H9 (cell line): ENCODE data around the gene TM9SF1. TPM values are rescaled to one million over a fixed set of nuclear protein-coding genes. Genes with fewer than 3 reads are reported as not detected.

ENCODE experiments used
- DNase-seq: peaks from one replicate; pipeline ENCODE4 v3.0.0-alpha.2; 2017
- H2AFZ ChIP-seq: one replicate; pipeline ENCODE4 v1.6.1; 2013; ENCODE audit warnings: mild to moderate bottlenecking, low read length, control low read depth, moderate library complexity
- H2AK5ac ChIP-seq: 2 replicates; pipeline ENCODE4 v1.6.1; 2013; ENCODE audit warnings: low read length, control low read depth, mixed read lengths; ENCODE audit not compliant: insufficient read length
- H2BK120ac ChIP-seq: one replicate; pipeline ENCODE4 v1.6.1; 2013; ENCODE audit warnings: low read depth, mild to moderate bottlenecking, low read length, control low read depth, inconsistent platforms; ENCODE audit not compliant: poor library complexity, severe bottlenecking
- H2BK12ac ChIP-seq: 2 replicates; pipeline ENCODE4 v1.6.1; 2013; ENCODE audit warnings: low read length, control low read depth, mixed read lengths, low read depth; ENCODE audit not compliant: insufficient read length
- H2BK15ac ChIP-seq: 2 replicates; pipeline ENCODE4 v1.6.1; 2013; ENCODE audit warnings: low read depth, low read length, control low read depth
- H2BK20ac ChIP-seq: one replicate; pipeline ENCODE4 v1.6.1; 2013; ENCODE audit warnings: low read depth, mild to moderate bottlenecking, low read length, control low read depth, inconsistent platforms; ENCODE audit not compliant: poor library complexity, severe bottlenecking
- H2BK5ac ChIP-seq: 2 replicates; pipeline ENCODE4 v1.6.1; 2013; ENCODE audit warnings: low read length, control low read depth, mixed read lengths; ENCODE audit not compliant: insufficient read length
- H3K14ac ChIP-seq: 2 replicates; pipeline ENCODE4 v1.6.1; 2013; ENCODE audit warnings: low read length, control low read depth; ENCODE audit not compliant: insufficient read depth
- H3K18ac ChIP-seq: 2 replicates; pipeline ENCODE4 v1.6.1; 2013; ENCODE audit warnings: low read depth, mild to moderate bottlenecking, mixed read lengths, low read length, control low read depth; ENCODE audit not compliant: insufficient read length
- H3K23ac ChIP-seq: 2 replicates; pipeline ENCODE4 v1.6.1; 2013; ENCODE audit warnings: low read length, control low read depth, mixed read lengths, low read depth; ENCODE audit not compliant: insufficient read length
- H3K23me2 ChIP-seq: 2 replicates; pipeline ENCODE4 v1.6.1; 2013; ENCODE audit warnings: low read depth, mild to moderate bottlenecking, mixed read lengths, low read length, control low read depth; ENCODE audit not compliant: insufficient read length, poor library complexity, severe bottlenecking
- H3K27ac ChIP-seq: 2 replicates; pipeline ENCODE4 v1.5.1; 2013; ENCODE audit warnings: low read length, control low read depth, mixed read lengths, low read depth; ENCODE audit not compliant: insufficient read length
- H3K27me3 ChIP-seq: 2 replicates; pipeline ENCODE4 v1.6.1; 2013; ENCODE audit warnings: low read length, control low read depth, inconsistent platforms; ENCODE audit not compliant: insufficient read depth
- H3K4ac ChIP-seq: 2 replicates; pipeline ENCODE4 v1.6.1; 2013; ENCODE audit warnings: low read depth, mild to moderate bottlenecking, control low read depth, inconsistent platforms, low read length, moderate library complexity
- H3K4me1 ChIP-seq: 2 replicates; pipeline ENCODE4 v1.6.1; 2013; ENCODE audit warnings: low read length, control low read depth, inconsistent platforms; ENCODE audit not compliant: insufficient read depth
- H3K4me2 ChIP-seq: 2 replicates; pipeline ENCODE4 v1.6.1; 2013; ENCODE audit warnings: low read length, control low read depth, mixed read lengths; ENCODE audit not compliant: insufficient read length, insufficient read depth
- H3K56ac ChIP-seq: 2 replicates; pipeline ENCODE4 v1.6.1; 2013; ENCODE audit warnings: low read depth, mild to moderate bottlenecking, mixed read lengths, low read length, control low read depth; ENCODE audit not compliant: insufficient read length
- H3K79me1 ChIP-seq: 2 replicates; pipeline ENCODE4 v1.6.1; 2013; ENCODE audit warnings: low read depth, mild to moderate bottlenecking, moderate library complexity, low read length, control low read depth, inconsistent platforms; ENCODE audit not compliant: insufficient read depth, poor library complexity, severe bottlenecking
- H3K79me2 ChIP-seq: 2 replicates; pipeline ENCODE4 v1.6.1; 2013; ENCODE audit warnings: low read length, control low read depth, inconsistent platforms; ENCODE audit not compliant: insufficient read depth
- H3K9ac ChIP-seq: 2 replicates; pipeline ENCODE4 v1.6.1; 2013; ENCODE audit warnings: low read length, control low read depth, mixed read lengths; ENCODE audit not compliant: insufficient read length; ENCODE audit errors: extremely low read depth
- H3K9me3 ChIP-seq: one replicate; pipeline ENCODE4 v1.6.1; 2013; ENCODE audit warnings: low read depth, low read length, inconsistent platforms; ENCODE audit not compliant: control insufficient read depth
- H3T11ph ChIP-seq: one replicate; pipeline ENCODE4 v1.6.1; 2013; ENCODE audit warnings: mild to moderate bottlenecking, low read length, control low read depth, inconsistent platforms
- H4K20me1 ChIP-seq: one replicate; pipeline ENCODE4 v1.6.1; 2013; ENCODE audit not compliant: control insufficient read depth, insufficient read length, insufficient read depth
- H4K5ac ChIP-seq: 2 replicates; pipeline ENCODE4 v1.6.1; 2013; ENCODE audit warnings: low read depth, mild to moderate bottlenecking, mixed read lengths, low read length, control low read depth; ENCODE audit not compliant: insufficient read length
- H4K8ac ChIP-seq: replicated peaks from 2 replicates; pipeline ENCODE4 v1.6.1; 2013; ENCODE audit warnings: low read length, control low read depth, mixed read lengths, low read depth; ENCODE audit not compliant: insufficient read length
- H4K91ac ChIP-seq: 2 replicates; pipeline ENCODE4 v1.6.1; 2013; ENCODE audit warnings: low read depth, mild to moderate bottlenecking, moderate library complexity, mixed read lengths, low read length, control low read depth; ENCODE audit not compliant: insufficient read length
- H3K27ac Mint-ChIP-seq, 3 experiments: 2 replicates in 2 of 3; 3 replicates in 1 of 3; pipeline ENCODE4 v1.8.0; 2020 to 2021; ENCODE audit warnings: mixed read lengths in 3 of 3, mild to moderate bottlenecking in 1 of 3, moderate library complexity in 1 of 3
- H3K27me3 Mint-ChIP-seq: 2 replicates; pipeline ENCODE4 v1.8.0; 2021; ENCODE audit warnings: low read depth, mild to moderate bottlenecking, moderate library complexity, mixed read lengths
- H3K36me3 Mint-ChIP-seq, 3 experiments: 2 replicates in 2 of 3; 3 replicates in 1 of 3; pipeline ENCODE4 v1.8.0; 2020 to 2021; ENCODE audit warnings: low read depth in 3 of 3, mixed read lengths in 3 of 3; ENCODE audit not compliant: insufficient read depth in 1 of 3
- H3K4me1 Mint-ChIP-seq, 2 experiments: 2 replicates each; pipeline ENCODE4 v1.8.0; 2020; ENCODE audit warnings: mixed read lengths in 2 of 2
- H3K4me3 Mint-ChIP-seq, 2 experiments: 2 replicates in 1 of 2; 3 replicates in 1 of 2; pipeline ENCODE4 v1.8.0; 2020 to 2021; ENCODE audit warnings: mild to moderate bottlenecking in 2 of 2, mixed read lengths in 2 of 2, moderate library complexity in 1 of 2
- H3K9me3 Mint-ChIP-seq, 2 experiments: 2 replicates in 1 of 2; 3 replicates in 1 of 2; pipeline ENCODE4 v1.8.0; 2020; ENCODE audit warnings: mild to moderate bottlenecking in 2 of 2, mixed read lengths in 2 of 2, moderate library complexity in 1 of 2
- CTCF ChIP-seq: fragments of 200-600 bp; sonication (generic); conservative IDR thresholded peaks from 3 replicates; pipeline ENCODE4 v1.8.0; 2021; ENCODE audit warnings: antibody characterized with exemption, mild to moderate bottlenecking
- WGBS: extraction: QIAGEN DNeasy Blood & Tissue Kit; methylation state at CpG from one replicate; pipeline ENCODE4 v1.1.7; 2013; ENCODE audit warnings: missing lambda C conversion rate, low lambda C conversion rate, mixed read lengths; ENCODE audit not compliant: insufficient read length; ENCODE audit errors: extremely low coverage; 5-methylcytosine and 5-hydroxymethylcytosine counted together
- total RNA-seq: library from RNA; stranded (reverse); gene quantifications from 2 replicates; pipeline ENCODE4 v1.2.1, GENCODE V29; 2021

The TM9SF1 gene
- total RNA-seq, 1 experiment from 2014 or later: 31.6 TPM

GRCh38 chr14:24207625-24208024 lies 12.4 kb upstream of the TM9SF1 start:
- Histone ChIP-seq H3K14ac (no peak overlapping the region), H3K23me2 (no peaks in the 10 kb centered on the region), H3K9ac (no peak overlapping the region), H3K56ac (no peak overlapping the region), H2AFZ (no peak overlapping the region), H3K4me2 (no peak overlapping the region), H3K79me1 (no peaks in the 10 kb centered on the region), H3K9me3 (no peaks in the 10 kb centered on the region), H2BK20ac (no peak overlapping the region), H3K4ac (no peak overlapping the region), H3K27ac (no peak overlapping the region), H2BK120ac (no peak overlapping the region), H4K8ac (no peak overlapping the region), H2BK5ac (no peak overlapping the region), H3K18ac (no peak overlapping the region), H2BK15ac (no peak overlapping the region), H4K5ac (no peak overlapping the region), H4K91ac (no peak overlapping the region), H2AK5ac (no peak overlapping the region), H3K23ac (no peak overlapping the region), H2BK12ac (no peak overlapping the region), H3K79me2 (no peaks in the 10 kb centered on the region), H3T11ph (no peak overlapping the region), H3K27me3 (no peaks in the 10 kb centered on the region), H4K20me1 (no peaks in the 10 kb centered on the region), H3K4me1 (peaks cover 5% of the 10 kb centered on the region; the same call in 1 of the 2 replicates)
- DNase-seq: no peak
- no peak overlapping the region for H3K27ac Mint-ChIP-seq
- peaks cover 40 to 76% (median 68%) of the 10 kb centered on the region in 3 experiments; a peak in 6 of 7 replicates for H3K36me3 Mint-ChIP-seq
- no peak for TF ChIP-seq CTCF
- no CpG with 5 or more reads among the region's 2 CpGs for WGBS
- H3K9me3 Mint-ChIP-seq: peaks cover 0 to 3% of the 10 kb centered on the region in 2 experiments; a peak in 3 of 5 replicates
- H3K27me3 Mint-ChIP-seq: no peaks in the 10 kb centered on the region; the same call in 1 of the 2 replicates
- H3K4me3 Mint-ChIP-seq: no peak overlapping the region
- peaks cover 15 to 20% of the 10 kb centered on the region in 2 experiments for H3K4me1 Mint-ChIP-seq
